Activated T-helper 17 cell treated with anti-CD3 and anti-CD28 coated beads, Interleukin-2, amount 50 U/mL, for 72 hours (primary cell): ENCODE data around the gene GPR183. TPM values are rescaled to one million over a fixed set of nuclear protein-coding genes. Genes with fewer than 3 reads are reported as not detected.

Source experiments
- ATAC-seq: fragments of 150-1000 bp; cut with Tn5 transposase; replicated peaks from 2 replicates; pipeline ENCODE4 v1.10.0; 2021; ENCODE audit warnings: mild to moderate bottlenecking, moderate library complexity
- H3K27ac Mint-ChIP-seq: one replicate; pipeline ENCODE4 v1.8.0; 2022; ENCODE audit warnings: mixed read lengths
- H3K27me3 Mint-ChIP-seq: one replicate; pipeline ENCODE4 v1.8.0; 2022; ENCODE audit warnings: mixed read lengths
- H3K36me3 Mint-ChIP-seq: one replicate; pipeline ENCODE4 v1.8.0; 2022; ENCODE audit warnings: low read depth, mild to moderate bottlenecking, mixed read lengths
- H3K4me1 Mint-ChIP-seq: one replicate; pipeline ENCODE4 v1.8.0; 2022; ENCODE audit warnings: mixed read lengths
- H3K4me3 Mint-ChIP-seq: one replicate; pipeline ENCODE4 v1.8.0; 2022; ENCODE audit warnings: mild to moderate bottlenecking, mixed read lengths
- H3K9me3 Mint-ChIP-seq: one replicate; pipeline ENCODE4 v1.8.0; 2022; ENCODE audit warnings: mixed read lengths
- total RNA-seq, 2 donors: library from RNA; stranded (reverse); gene quantifications; one replicate each; pipeline ENCODE4 v1.2.3, GENCODE V29; 2022

The GPR183 gene
- total RNA-seq, 2 donors from 2014 or later, result 92.4 to 95.1 TPM

GRCh38 chr13:99301056-99301838 is 6.0 kb downstream of the GPR183 start:
- no peaks in the 10 kb centered on the region for H3K27me3 Mint-ChIP-seq
- peaks cover 53% of the 10 kb centered on the region for H3K4me1 Mint-ChIP-seq
- H3K9me3 Mint-ChIP-seq, result no peaks in the 10 kb centered on the region
- no peak for ATAC-seq
- H3K4me3 Mint-ChIP-seq, result peak overlapping the region; percentile 97
- H3K36me3 Mint-ChIP-seq, result peaks cover 96% of the 10 kb centered on the region
- peak overlapping the region; percentile 30 for H3K27ac Mint-ChIP-seq

- Mint-ChIP-seq H3K27me3 (no peaks in the 10 kb centered on the region), H3K4me1 (peaks cover 64% of the 10 kb centered on the region), H3K27ac (peak overlapping the region; percentile 74), H3K36me3 (peaks cover 96% of the 10 kb centered on the region), H3K4me3 (peak overlapping the region; percentile 97), H3K9me3 (no peaks in the 10 kb centered on the region)
- ATAC-seq, result no peak
These were observed 7.3 kb downstream of the GPR183 start for GRCh38 chr13:99299920-99300341.

GRCh38 chr13:99299256-99299919 is 7.8 kb downstream of the GPR183 start:
- no peaks in the 10 kb centered on the region for H3K9me3 Mint-ChIP-seq
- peaks cover 96% of the 10 kb centered on the region for H3K36me3 Mint-ChIP-seq
- peaks cover 60% of the 10 kb centered on the region for H3K4me1 Mint-ChIP-seq
- no peaks in the 10 kb centered on the region for H3K27me3 Mint-ChIP-seq
- peak overlapping the region; percentile 97 for H3K4me3 Mint-ChIP-seq
- no peak for ATAC-seq
- peak overlapping the region; percentile 74 for H3K27ac Mint-ChIP-seq

- Mint-ChIP-seq H3K4me1 (peaks cover 57% of the 10 kb centered on the region), H3K36me3 (peaks cover 96% of the 10 kb centered on the region)
- no peak for ATAC-seq
These were observed 9.1 kb downstream of the GPR183 start for GRCh38 chr13:99298056-99298455.

GRCh38 chr13:99297331-99297730 is 9.9 kb downstream of the GPR183 start:
- Mint-ChIP-seq H3K4me3 (peak overlapping the region; percentile 97), H3K9me3 (no peaks in the 10 kb centered on the region), H3K36me3 (peaks cover 96% of the 10 kb centered on the region), H3K27me3 (no peaks in the 10 kb centered on the region), H3K4me1 (peaks cover 61% of the 10 kb centered on the region), H3K27ac (peak overlapping the region; percentile 77)
- peak; percentile 30 for ATAC-seq

More at GRCh38 chr13:99298056-99298455, 9.1 kb downstream of the GPR183 start:
- H3K27me3 Mint-ChIP-seq, result no peaks in the 10 kb centered on the region
- H3K9me3 Mint-ChIP-seq, result no peaks in the 10 kb centered on the region
- H3K27ac Mint-ChIP-seq, result peak overlapping the region; percentile 77
- H3K4me3 Mint-ChIP-seq, result peak overlapping the region; percentile 97

GRCh38 chr13:99296398-99296797 is 10.8 kb downstream of the GPR183 start:
- no peaks in the 10 kb centered on the region for H3K27me3 Mint-ChIP-seq
- H3K27ac Mint-ChIP-seq, result peak overlapping the region; percentile 77
- ATAC-seq, result peak; percentile 68
- peaks cover 94% of the 10 kb centered on the region for H3K36me3 Mint-ChIP-seq
- H3K4me3 Mint-ChIP-seq, result peak overlapping the region; percentile 97
- no peaks in the 10 kb centered on the region for H3K9me3 Mint-ChIP-seq
- H3K4me1 Mint-ChIP-seq, result peaks cover 56% of the 10 kb centered on the region

- peaks cover 61% of the 10 kb centered on the region for H3K4me1 Mint-ChIP-seq
- peak overlapping the region; percentile 97 for H3K4me3 Mint-ChIP-seq
- H3K27me3 Mint-ChIP-seq, result no peaks in the 10 kb centered on the region
- peak overlapping the region; percentile 77 for H3K27ac Mint-ChIP-seq
- ATAC-seq, result peak; percentile 6
- H3K36me3 Mint-ChIP-seq, result peaks cover 97% of the 10 kb centered on the region
- H3K9me3 Mint-ChIP-seq, result no peaks in the 10 kb centered on the region
These were observed 11.5 kb downstream of the GPR183 start for GRCh38 chr13:99295488-99296252.

- Mint-ChIP-seq H3K27me3 (no peaks in the 10 kb centered on the region), H3K9me3 (no peaks in the 10 kb centered on the region), H3K4me3 (peak overlapping the region; percentile 97), H3K27ac (peak overlapping the region; percentile 77), H3K4me1 (peaks cover 62% of the 10 kb centered on the region), H3K36me3 (peaks cover 97% of the 10 kb centered on the region)
- ATAC-seq, result peak; percentile 9
These were observed 12.2 kb downstream of the GPR183 start for GRCh38 chr13:99294958-99295357.

- peaks cover 90% of the 10 kb centered on the region for H3K36me3 Mint-ChIP-seq
- peak overlapping the region; percentile 71 for H3K27ac Mint-ChIP-seq
- H3K27me3 Mint-ChIP-seq, result no peaks in the 10 kb centered on the region
- peak overlapping the region; percentile 44 for H3K4me3 Mint-ChIP-seq
- no peaks in the 10 kb centered on the region for H3K9me3 Mint-ChIP-seq
- peaks cover 65% of the 10 kb centered on the region for H3K4me1 Mint-ChIP-seq
- no peak for ATAC-seq
These were observed 13.0 kb downstream of the GPR183 start for GRCh38 chr13:99294198-99294597.

GRCh38 chr13:99293178-99293577 is 14.0 kb downstream of the GPR183 start:
- H3K9me3 Mint-ChIP-seq, result no peaks in the 10 kb centered on the region
- H3K27ac Mint-ChIP-seq, result peak overlapping the region; percentile 66
- no peak for ATAC-seq
- peaks cover 80% of the 10 kb centered on the region for H3K36me3 Mint-ChIP-seq
- H3K27me3 Mint-ChIP-seq, result no peaks in the 10 kb centered on the region
- H3K4me1 Mint-ChIP-seq, result peaks cover 69% of the 10 kb centered on the region
- peak overlapping the region; percentile 44 for H3K4me3 Mint-ChIP-seq

- H3K9me3 Mint-ChIP-seq, result no peaks in the 10 kb centered on the region
- H3K27me3 Mint-ChIP-seq, result no peaks in the 10 kb centered on the region
- peak overlapping the region; percentile 86 for H3K27ac Mint-ChIP-seq
- H3K4me1 Mint-ChIP-seq, result peaks cover 69% of the 10 kb centered on the region
- H3K4me3 Mint-ChIP-seq, result peak overlapping the region; percentile 79
- peaks cover 57% of the 10 kb centered on the region for H3K36me3 Mint-ChIP-seq
- peak; percentile 71 for ATAC-seq
These were observed 16.3 kb downstream of the GPR183 start for GRCh38 chr13:99290894-99291293.

GRCh38 chr13:99289674-99290337 is 17.4 kb downstream of the GPR183 start:
- Mint-ChIP-seq H3K4me3 (peak overlapping the region; percentile 79), H3K27me3 (no peaks in the 10 kb centered on the region), H3K36me3 (peaks cover 46% of the 10 kb centered on the region), H3K27ac (peak overlapping the region; percentile 86), H3K4me1 (peaks cover 70% of the 10 kb centered on the region), H3K9me3 (no peaks in the 10 kb centered on the region)
- peak; percentile 52 for ATAC-seq

GRCh38 chr13:99289271-99289670 is 17.9 kb downstream of the GPR183 start:
- no peak for ATAC-seq
- no peaks in the 10 kb centered on the region for H3K9me3 Mint-ChIP-seq
- H3K36me3 Mint-ChIP-seq, result peaks cover 41% of the 10 kb centered on the region
- H3K4me1 Mint-ChIP-seq, result peaks cover 72% of the 10 kb centered on the region
- H3K4me3 Mint-ChIP-seq, result peak overlapping the region; percentile 79
- peak overlapping the region; percentile 86 for H3K27ac Mint-ChIP-seq
- H3K27me3 Mint-ChIP-seq, result no peaks in the 10 kb centered on the region

GRCh38 chr13:99288089-99288488 is 19.1 kb downstream of the GPR183 start:
- peak; percentile 78 for ATAC-seq
- Mint-ChIP-seq H3K9me3 (no peaks in the 10 kb centered on the region), H3K27ac (peak overlapping the region; percentile 86), H3K36me3 (peaks cover 29% of the 10 kb centered on the region), H3K4me1 (peaks cover 68% of the 10 kb centered on the region), H3K4me3 (peak overlapping the region; percentile 79), H3K27me3 (no peaks in the 10 kb centered on the region)
